GM19351 (cell line): ENCODE results near the gene HOXB1.
"Not testable (repeated sequence)": the region's sequence is repeated elsewhere in the genome, so short reads cannot be mapped to it uniquely, and the experiment has no call there.

ENCODE experiments used
- ATAC-seq: cut with Tn5 transposase; IDR thresholded peaks from one replicate; pipeline ENCODE4 v1.9.1; 2021; ENCODE audit warnings: mild to moderate bottlenecking, moderate library complexity; ENCODE audit not compliant: unreplicated experiment

The HOXB1 gene

GRCh38 chr17:48523010-48523409, 7.8 kb downstream of the HOXB1 start:
- ATAC-seq, result no peak

- ATAC-seq, result no peak
Observed at GRCh38 chr17:48522031-48522653, 8.7 kb downstream of the HOXB1 start.

GRCh38 chr17:48520631-48521079, 10.2 kb downstream of the HOXB1 start:
- ATAC-seq, result no peak

DNA sequence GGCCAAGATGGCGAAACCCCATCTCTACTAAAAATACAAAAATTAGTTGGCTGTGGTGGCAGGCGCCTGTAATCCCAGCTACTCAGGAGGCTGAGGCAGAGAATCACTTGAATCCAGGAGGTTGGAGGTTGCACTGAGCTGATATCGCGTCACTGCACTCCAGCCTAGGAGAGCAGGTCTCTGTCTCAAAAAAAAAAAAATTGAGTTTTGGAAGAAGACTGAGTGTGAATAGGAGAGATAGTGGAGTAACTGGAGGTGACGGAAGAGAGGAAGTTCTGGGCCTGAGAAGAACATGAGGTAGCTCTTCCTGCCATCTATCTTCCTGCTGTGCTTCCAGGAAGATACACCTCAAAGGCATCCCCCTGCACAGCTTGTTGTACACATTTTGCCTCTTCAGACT, 11.4 kb downstream of the HOXB1 start:
- no peak for ATAC-seq

DNA sequence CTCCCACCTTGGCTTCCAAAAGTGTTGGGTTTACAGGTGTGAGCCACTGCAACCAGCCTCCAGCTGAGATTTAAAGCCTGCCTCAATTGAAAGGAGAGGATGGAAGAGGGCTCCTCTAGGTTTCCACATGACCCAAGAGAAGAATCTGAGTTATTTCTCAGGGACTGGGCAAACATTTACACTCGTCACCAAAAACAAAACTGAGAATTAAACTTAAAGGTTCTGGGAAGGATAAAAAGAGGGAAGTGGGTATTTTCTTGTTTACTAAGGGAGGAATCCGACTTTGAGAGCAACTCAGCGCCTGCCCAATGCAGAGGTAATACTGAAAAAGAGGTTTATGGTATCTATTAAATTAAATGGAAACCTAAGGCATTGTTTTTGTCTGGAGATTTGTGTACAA, 13.3 kb downstream of the HOXB1 start:
- no peak for ATAC-seq

DNA sequence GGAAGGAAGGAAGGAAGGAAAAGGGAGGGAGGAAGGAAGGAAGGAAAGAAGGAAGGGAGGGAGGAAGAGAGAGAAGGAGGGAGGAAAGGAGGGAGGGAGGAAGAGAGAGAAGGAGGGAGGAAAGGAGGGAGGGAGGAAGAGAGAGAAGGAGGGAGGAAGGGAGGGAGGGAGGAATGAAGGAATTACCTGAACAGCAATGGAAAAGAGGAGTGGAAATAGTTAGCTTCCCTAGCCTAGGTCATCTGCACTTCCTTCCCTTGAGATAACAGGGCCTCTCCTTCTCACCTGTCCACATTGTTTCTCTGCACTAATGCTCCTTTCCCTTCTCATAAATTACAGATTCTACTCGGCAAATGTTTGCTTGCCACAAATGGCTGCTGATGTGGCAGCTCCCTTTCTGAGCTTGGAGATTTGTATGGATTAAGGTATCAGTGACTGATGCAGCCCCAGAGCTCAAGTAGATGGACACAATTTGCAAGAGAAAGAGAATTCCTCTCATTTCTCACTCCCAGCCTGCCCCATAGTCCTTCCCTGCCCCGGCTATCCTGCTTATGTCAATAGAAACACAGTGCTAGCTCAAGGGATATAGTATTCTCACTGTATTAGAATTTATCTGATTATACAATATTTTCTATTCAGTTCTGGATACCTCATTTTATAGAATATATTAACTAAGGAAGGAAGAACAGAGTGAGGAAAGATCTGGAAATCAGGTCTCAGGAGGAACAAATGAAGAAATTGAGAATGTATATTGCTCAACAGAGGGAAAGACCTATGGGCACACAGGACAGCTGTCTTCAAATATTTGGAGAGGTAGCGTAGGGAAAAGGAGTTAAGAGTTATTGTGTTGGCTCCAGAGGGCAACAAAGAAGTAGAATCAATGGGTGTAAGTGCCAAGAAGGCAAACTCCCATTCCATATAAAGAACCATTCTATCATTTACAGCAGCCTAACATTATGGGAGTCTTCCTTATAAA, 14.6 kb downstream of the HOXB1 start:
- no peak for ATAC-seq

DNA sequence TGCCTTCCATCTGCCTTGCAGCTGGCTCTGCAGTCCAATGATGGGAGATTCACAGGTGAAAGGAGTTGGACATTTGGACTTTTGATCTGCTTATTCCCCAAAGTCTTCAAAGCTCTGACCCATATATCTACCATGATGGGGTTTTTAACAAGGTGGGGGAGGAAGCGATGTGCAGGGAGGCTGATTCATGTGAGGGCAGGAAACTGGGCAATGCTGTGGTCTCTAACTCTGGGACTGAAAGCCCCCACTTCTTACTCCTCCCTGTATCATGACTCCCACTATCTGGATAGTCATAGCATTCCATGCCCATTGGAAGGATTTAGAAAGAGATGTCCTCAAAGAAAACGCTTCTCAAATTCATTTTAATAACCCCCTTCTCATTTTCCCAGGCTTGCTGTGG, 16.3 kb downstream of the HOXB1 start:
- no peak for ATAC-seq

DNA sequence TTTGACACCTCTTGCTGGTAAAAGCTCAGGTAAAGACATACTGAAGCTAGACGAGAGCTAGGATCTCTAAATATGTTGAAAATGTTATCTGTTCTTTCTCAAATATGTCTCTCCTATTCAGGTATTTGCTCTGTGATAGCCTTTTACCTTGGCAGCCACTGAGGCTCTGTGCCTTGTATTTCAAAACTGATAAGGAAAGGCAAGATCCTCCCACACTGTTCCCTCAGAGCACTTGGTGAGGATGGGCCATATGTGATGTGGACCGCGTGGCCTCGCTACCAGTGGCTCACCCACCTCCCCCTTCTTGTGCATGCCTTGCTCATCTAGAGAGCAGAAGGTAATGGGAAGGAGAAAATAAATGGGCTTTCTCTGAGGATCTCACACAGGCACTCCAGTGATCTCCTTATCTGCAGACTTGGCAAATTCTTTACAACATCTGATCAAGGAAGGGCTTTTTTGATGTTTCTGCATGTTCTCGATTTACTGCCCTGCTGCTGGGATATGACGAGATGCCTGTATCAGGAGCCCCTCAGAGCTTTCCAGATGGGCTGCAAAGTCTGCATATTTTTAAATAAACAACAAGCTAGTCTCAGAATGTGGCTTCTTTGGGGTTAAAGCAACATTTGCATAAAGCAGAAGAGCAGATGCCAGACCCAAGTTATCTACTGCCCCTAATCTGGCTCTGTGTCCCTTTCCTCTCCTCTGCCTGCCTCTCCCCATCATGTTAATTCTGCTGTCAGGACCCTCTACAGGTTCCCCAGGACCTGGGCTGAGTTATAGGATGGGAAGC, 16.9 kb downstream of the HOXB1 start:
- ATAC-seq, result peak; percentile 48

- no peak for ATAC-seq
Observed at GRCh38 chr17:48513097-48513496, 17.7 kb downstream of the HOXB1 start.

GRCh38 chr17:48510761-48511604, 19.8 kb downstream of the HOXB1 start:
- ATAC-seq, result no peak

DNA sequence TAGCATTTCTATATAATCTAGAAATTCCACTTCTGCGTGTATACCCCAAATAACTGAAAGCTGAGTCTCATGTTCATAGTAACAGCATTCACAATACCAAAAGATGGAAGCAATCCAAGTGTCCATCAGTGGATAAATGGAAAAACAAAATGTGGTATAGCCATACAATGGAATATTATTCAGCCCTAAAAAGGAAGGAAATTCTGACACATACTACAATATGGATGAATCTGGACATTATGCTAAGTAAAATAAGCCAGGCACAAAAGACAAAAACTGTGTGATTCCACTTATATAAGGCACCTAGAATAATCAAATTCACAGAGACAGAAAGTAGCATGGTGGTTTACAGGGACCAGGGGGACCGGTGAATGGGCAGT, 20.4 kb downstream of the HOXB1 start:
- ATAC-seq, result no peak

DNA sequence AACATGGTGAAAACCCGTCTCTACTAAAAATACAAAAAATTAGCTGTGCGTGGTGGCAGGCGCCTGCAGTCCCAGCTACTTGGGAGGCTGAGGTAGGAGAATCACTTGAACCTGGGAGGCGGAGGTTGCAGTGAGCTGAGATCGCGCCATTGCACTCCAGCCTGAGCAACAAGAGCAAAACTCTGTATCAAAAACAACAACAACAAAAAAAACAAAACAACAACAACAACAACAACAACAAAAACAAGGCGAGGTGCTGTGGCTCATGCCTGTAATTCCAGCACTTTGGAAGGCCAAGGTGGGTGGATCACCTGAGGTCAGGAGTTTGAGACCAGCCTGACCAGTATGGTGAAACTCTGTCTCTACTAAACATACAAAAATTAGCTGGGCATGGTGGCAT, 21.1 kb downstream of the HOXB1 start:
- ATAC-seq, result not testable (repeated sequence)

- no peak for ATAC-seq
Observed at GRCh38 chr17:48506246-48506645, 24.6 kb downstream of the HOXB1 start.

GRCh38 chr17:48505788-48506187, 25.0 kb downstream of the HOXB1 start:
- peak; percentile 89 for ATAC-seq

DNA sequence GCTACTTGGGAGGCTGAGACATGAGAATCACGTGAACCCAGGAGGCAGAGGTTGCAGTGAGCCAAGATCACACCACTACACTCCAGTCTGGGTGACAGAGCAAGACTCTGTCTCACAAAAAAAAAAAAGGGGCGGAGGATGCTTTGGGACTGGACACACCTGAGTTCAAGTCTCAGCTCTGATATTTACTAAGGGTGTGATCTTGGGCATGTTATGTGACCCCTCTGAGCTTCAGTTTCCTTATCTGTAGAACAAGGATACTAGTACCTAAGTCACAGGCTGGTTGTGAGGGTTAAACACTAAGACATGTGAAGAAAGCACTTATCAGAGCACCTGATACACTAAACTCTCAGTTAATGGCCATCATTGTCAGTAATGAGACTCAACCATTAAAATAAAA, 25.9 kb downstream of the HOXB1 start:
- ATAC-seq, result no peak

DNA sequence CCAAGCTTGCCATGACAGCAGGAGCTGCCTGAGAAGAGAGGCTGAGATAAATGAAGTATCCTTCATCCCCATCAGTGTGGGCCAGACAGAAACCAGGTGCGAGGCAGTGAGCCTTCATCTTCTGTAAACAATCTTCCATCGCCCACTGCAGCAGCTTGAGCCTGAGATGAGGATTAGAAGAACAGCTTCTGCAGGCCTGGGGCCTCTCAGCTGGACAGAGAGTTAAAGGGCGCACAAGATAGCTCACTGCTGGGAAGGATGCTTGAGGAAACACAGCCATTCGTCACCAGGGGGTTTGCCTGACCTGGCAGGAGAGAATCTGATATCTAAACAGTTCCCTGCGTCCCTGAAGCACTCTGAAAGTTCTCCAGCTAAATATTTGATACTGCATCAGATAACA, 27.1 kb downstream of the HOXB1 start:
- ATAC-seq, result no peak

GRCh38 chr17:48502901-48503300, 27.9 kb downstream of the HOXB1 start:
- no peak for ATAC-seq

DNA sequence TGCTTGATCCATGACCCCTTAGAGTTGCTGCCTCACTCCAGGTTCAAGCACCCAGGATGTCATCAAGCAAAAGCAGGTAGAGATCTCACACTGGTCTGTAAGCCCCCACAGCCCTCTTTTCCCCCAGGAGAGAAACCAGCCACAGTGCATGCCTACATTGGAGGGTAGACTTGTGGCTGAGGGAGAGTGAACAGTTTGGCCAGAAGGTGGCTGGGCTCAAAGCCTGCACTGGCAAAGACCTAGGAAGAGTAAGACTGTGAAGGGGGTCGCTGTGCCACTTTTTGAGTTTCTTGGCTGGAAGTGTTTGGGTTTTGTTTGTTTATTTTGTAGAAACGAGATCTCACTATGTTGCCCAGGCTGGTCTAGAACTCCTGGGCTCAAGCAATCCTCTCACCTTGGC, 28.5 kb downstream of the HOXB1 start:
- ATAC-seq, result no peak

- no peak for ATAC-seq
Observed at GRCh38 chr17:48500435-48501426, 30.1 kb downstream of the HOXB1 start.
